ENCODE measurements around the gene MARCHF4. TPM values are rescaled to one million over a fixed set of nuclear protein-coding genes. Genes with fewer than 3 reads are reported as not detected.

The MARCHF4 gene
- total RNA-seq, 1 donor from 2014 or later: not detected

GRCh38 chr2:216375286-216375685, 3.0 kb upstream of the MARCHF4 start:
- intact Hi-C loops (cut with DNase I): no loop called here
- peaks cover 7% of the 10 kb centered on the region for H3K27me3 ChIP-seq
- H3K9me3 ChIP-seq: no peaks in the 10 kb centered on the region
- H3K4me1 ChIP-seq: peaks cover 8 to 13% of the 10 kb centered on the region in 2 donors
- no peak for TF ChIP-seq CTCF (IDR thresholded peaks at IDR 0.05)
- no peak overlapping the region for H3K27ac ChIP-seq
- H3K36me3 ChIP-seq: no peaks in the 10 kb centered on the region
- DNase-seq (ENCODE audit: low spot score in 2 of 2): no peak
- H3K4me3 ChIP-seq: no peak overlapping the region

GRCh38 chr2:216373896-216374295, 1.6 kb upstream of the MARCHF4 start:
- Histone ChIP-seq H3K4me1 (peaks cover 8 to 13% of the 10 kb centered on the region in 2 donors), H3K36me3 (no peaks in the 10 kb centered on the region), H3K4me3 (no peak overlapping the region), H3K27ac (no peak overlapping the region), H3K9me3 (no peaks in the 10 kb centered on the region), H3K27me3 (peaks cover 7% of the 10 kb centered on the region)
- intact Hi-C loops (cut with DNase I): no loop called here
- no peak for DNase-seq (ENCODE audit: low spot score in 2 of 2)
- no peak for TF ChIP-seq CTCF (IDR thresholded peaks at IDR 0.05)

- Histone ChIP-seq H3K9me3 (no peaks in the 10 kb centered on the region), H3K4me3 (peak overlapping the region; percentile 37 to 56), H3K27ac (no peak overlapping the region), H3K36me3 (no peaks in the 10 kb centered on the region), H3K4me1 (peaks cover 8 to 13% of the 10 kb centered on the region in 2 donors), H3K27me3 (peaks cover 7% of the 10 kb centered on the region)
- no peak for DNase-seq (ENCODE audit: low spot score in 2 of 2)
- intact Hi-C loops (cut with DNase I): no loop called here
- TF ChIP-seq CTCF (IDR thresholded peaks at IDR 0.05): no peak
These were observed 543 bp upstream of the MARCHF4 start for GRCh38 chr2:216372761-216373291.

- peaks cover 7% of the 10 kb centered on the region for H3K27me3 ChIP-seq
- no peak overlapping the region for H3K27ac ChIP-seq
- TF ChIP-seq CTCF (IDR thresholded peaks at IDR 0.05): no peak
- intact Hi-C loops (cut with DNase I): no loop called here
- peaks cover 8 to 13% of the 10 kb centered on the region in 2 donors for H3K4me1 ChIP-seq
- peak overlapping the region; percentile 6 to 56 for H3K4me3 ChIP-seq
- H3K36me3 ChIP-seq: no peaks in the 10 kb centered on the region
- H3K9me3 ChIP-seq: no peaks in the 10 kb centered on the region
- no peak for DNase-seq (ENCODE audit: low spot score in 2 of 2)
These were observed 1.1 kb downstream of the MARCHF4 start for GRCh38 chr2:216370961-216371712.

- no peak for DNase-seq (ENCODE audit: low spot score in 2 of 2)
- intact Hi-C loops (cut with DNase I): no loop called here
- peaks cover 8 to 13% of the 10 kb centered on the region in 2 donors for H3K4me1 ChIP-seq
- no peak overlapping the region for H3K4me3 ChIP-seq
- H3K9me3 ChIP-seq: no peaks in the 10 kb centered on the region
- no peaks in the 10 kb centered on the region for H3K36me3 ChIP-seq
- H3K27ac ChIP-seq: no peak overlapping the region
- TF ChIP-seq CTCF (IDR thresholded peaks at IDR 0.05): no peak
- peaks cover 7% of the 10 kb centered on the region for H3K27me3 ChIP-seq
These were observed 2.5 kb downstream of the MARCHF4 start for GRCh38 chr2:216369821-216370220.

Data from ascending aorta (tissue), 2 donors.